Nephron (organoid): ENCODE measurements around the gene MBD3L2.

ENCODE experiments used
- H3K27ac Mint-ChIP-seq, 3 experiments: 2 replicates each; pipeline ENCODE4 v1.8.0; 2020; ENCODE audit warnings: mixed read lengths in 3 of 3, mild to moderate bottlenecking in 2 of 3, moderate library complexity in 1 of 3
- H3K27me3 Mint-ChIP-seq: 2 replicates; pipeline ENCODE4 v1.8.0; 2021; ENCODE audit warnings: low read depth, mild to moderate bottlenecking, moderate library complexity, mixed read lengths
- H3K36me3 Mint-ChIP-seq: 2 replicates; pipeline ENCODE4 v1.8.0; 2020; ENCODE audit warnings: low read depth, mixed read lengths
- H3K4me1 Mint-ChIP-seq: 2 replicates; pipeline ENCODE4 v1.8.0; 2020; ENCODE audit warnings: mixed read lengths
- H3K4me3 Mint-ChIP-seq, 3 experiments: 2 replicates each; pipeline ENCODE4 v1.8.0; 2020; ENCODE audit warnings: mild to moderate bottlenecking in 3 of 3, mixed read lengths in 3 of 3, moderate library complexity in 2 of 3
- H3K9me3 Mint-ChIP-seq: 2 replicates; pipeline ENCODE4 v1.8.0; 2020; ENCODE audit warnings: mixed read lengths
- CTCF ChIP-seq, 3 experiments: fragments of 200-600 bp; sonication (generic); IDR thresholded peaks; one replicate each; pipeline ENCODE4 v1.5.0; 2021; ENCODE audit warnings: antibody characterized with exemption in 3 of 3; ENCODE audit not compliant: unreplicated experiment in 3 of 3

Gene MBD3L2

GRCh38 chr19:7076151-7076550 is 27.0 kb downstream of the MBD3L2 start:
- no peak overlapping the region for H3K4me3 Mint-ChIP-seq
- H3K27ac Mint-ChIP-seq, result no peak overlapping the region
- no peak for TF ChIP-seq CTCF (IDR thresholded peaks at IDR 0.05; ENCODE audit: unreplicated experiment in 3 of 3)
- H3K36me3 Mint-ChIP-seq, result peaks cover 93% of the 10 kb centered on the region
- peaks cover 57% of the 10 kb centered on the region for H3K9me3 Mint-ChIP-seq
- no peaks in the 10 kb centered on the region for H3K4me1 Mint-ChIP-seq
- H3K27me3 Mint-ChIP-seq, result peaks cover 4% of the 10 kb centered on the region

DNA sequence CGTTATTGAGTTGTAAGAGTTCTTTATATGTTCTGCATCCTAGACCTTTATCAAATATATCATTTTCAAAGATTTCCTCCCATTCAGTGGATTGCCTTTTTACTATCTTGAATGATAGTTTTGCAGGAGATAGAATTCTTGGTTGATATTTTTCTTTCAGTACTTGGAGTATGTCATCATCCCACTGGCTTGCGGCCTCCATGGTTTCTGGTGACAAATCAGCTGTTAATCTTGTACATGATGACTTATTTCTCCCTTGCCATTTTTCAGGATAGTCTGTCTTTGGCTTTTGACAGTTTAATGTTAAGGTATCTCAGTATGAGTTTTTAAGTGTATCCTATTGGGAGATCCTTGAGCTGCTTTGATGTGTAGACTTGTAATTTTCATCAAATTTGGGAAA is 28.9 kb downstream of the MBD3L2 start:
- H3K36me3 Mint-ChIP-seq, result peaks cover 98% of the 10 kb centered on the region
- H3K4me3 Mint-ChIP-seq, result no peak overlapping the region
- H3K27ac Mint-ChIP-seq, result no peak overlapping the region
- peaks cover 4% of the 10 kb centered on the region for H3K27me3 Mint-ChIP-seq
- TF ChIP-seq CTCF (IDR thresholded peaks at IDR 0.05; ENCODE audit: unreplicated experiment in 3 of 3), result no peak
- H3K4me1 Mint-ChIP-seq, result no peaks in the 10 kb centered on the region
- peaks cover 69% of the 10 kb centered on the region for H3K9me3 Mint-ChIP-seq

- Mint-ChIP-seq H3K27ac (no peak overlapping the region), H3K36me3 (peaks cover 96% of the 10 kb centered on the region), H3K4me1 (no peaks in the 10 kb centered on the region), H3K27me3 (peaks cover 4% of the 10 kb centered on the region), H3K9me3 (peaks cover 82% of the 10 kb centered on the region), H3K4me3 (no peak overlapping the region)
- TF ChIP-seq CTCF (IDR thresholded peaks at IDR 0.05; ENCODE audit: unreplicated experiment in 3 of 3), result no peak
Measured at GRCh38 chr19:7083076-7083956, 34.2 kb downstream of the MBD3L2 start.

GRCh38 chr19:7088999-7089398 is 39.9 kb downstream of the MBD3L2 start:
- Mint-ChIP-seq H3K9me3 (peaks cover 71% of the 10 kb centered on the region), H3K36me3 (peaks cover 90% of the 10 kb centered on the region), H3K4me3 (no peak overlapping the region), H3K27me3 (no peaks in the 10 kb centered on the region), H3K27ac (no peak overlapping the region), H3K4me1 (no peaks in the 10 kb centered on the region)
- TF ChIP-seq CTCF (IDR thresholded peaks at IDR 0.05; ENCODE audit: unreplicated experiment in 3 of 3), result no peak

GRCh38 chr19:7098096-7098495 is 49.0 kb downstream of the MBD3L2 start:
- H3K4me1 Mint-ChIP-seq, result peaks cover 4% of the 10 kb centered on the region
- no peak for TF ChIP-seq CTCF (IDR thresholded peaks at IDR 0.05; ENCODE audit: unreplicated experiment in 3 of 3)
- H3K27ac Mint-ChIP-seq, result peak overlapping the region; percentile 95 to 99 (median 95)
- peaks cover 37% of the 10 kb centered on the region for H3K36me3 Mint-ChIP-seq
- peak overlapping the region; percentile 85 to 92 (median 91) for H3K4me3 Mint-ChIP-seq
- peaks cover 36% of the 10 kb centered on the region for H3K9me3 Mint-ChIP-seq
- no peaks in the 10 kb centered on the region for H3K27me3 Mint-ChIP-seq
